C4-2B (cell line): Measurements from ENCODE around the gene PTPN12.
"Not testable (repeated sequence)": the region's sequence is repeated elsewhere in the genome, so short reads cannot be mapped to it uniquely, and the experiment has no call there.

ENCODE experiments used
- ZFX ChIP-seq: fragments of 450-650 bp; IDR thresholded peaks from 2 replicates; pipeline ENCODE4 v1.6.1; 2017
- TF ChIP-seq, protein P1 (sequence below): fragments of 450-650 bp; conservative IDR thresholded peaks from 2 replicates; pipeline ENCODE4 v1.5.1; 2017; ENCODE audit warnings: mild to moderate bottlenecking

DNA sequence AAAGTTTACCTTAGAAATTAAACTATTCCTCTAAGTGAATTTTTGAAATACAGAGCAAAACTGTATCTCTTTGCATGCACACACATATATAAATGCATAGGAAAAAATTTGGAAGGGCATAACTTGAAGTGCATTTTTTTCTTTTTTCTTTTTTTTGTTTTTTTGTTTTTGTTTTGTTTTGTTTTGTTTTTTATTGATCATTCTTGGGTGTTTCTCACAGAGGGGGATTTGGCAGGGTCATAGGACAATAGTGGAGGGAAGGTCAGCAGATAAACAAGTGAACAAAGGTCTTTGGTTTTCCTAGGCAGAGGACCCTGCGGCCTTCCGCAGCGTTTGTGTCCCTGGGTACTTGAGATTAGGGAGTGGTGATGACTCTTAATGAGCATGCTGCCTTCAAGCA, 4.4 kb upstream of the PTPN12 start:
- TF ChIP-seq, protein P1, sequence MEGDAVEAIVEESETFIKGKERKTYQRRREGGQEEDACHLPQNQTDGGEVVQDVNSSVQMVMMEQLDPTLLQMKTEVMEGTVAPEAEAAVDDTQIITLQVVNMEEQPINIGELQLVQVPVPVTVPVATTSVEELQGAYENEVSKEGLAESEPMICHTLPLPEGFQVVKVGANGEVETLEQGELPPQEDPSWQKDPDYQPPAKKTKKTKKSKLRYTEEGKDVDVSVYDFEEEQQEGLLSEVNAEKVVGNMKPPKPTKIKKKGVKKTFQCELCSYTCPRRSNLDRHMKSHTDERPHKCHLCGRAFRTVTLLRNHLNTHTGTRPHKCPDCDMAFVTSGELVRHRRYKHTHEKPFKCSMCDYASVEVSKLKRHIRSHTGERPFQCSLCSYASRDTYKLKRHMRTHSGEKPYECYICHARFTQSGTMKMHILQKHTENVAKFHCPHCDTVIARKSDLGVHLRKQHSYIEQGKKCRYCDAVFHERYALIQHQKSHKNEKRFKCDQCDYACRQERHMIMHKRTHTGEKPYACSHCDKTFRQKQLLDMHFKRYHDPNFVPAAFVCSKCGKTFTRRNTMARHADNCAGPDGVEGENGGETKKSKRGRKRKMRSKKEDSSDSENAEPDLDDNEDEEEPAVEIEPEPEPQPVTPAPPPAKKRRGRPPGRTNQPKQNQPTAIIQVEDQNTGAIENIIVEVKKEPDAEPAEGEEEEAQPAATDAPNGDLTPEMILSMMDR = not testable (repeated sequence)
- not testable (repeated sequence) for TF ChIP-seq ZFX
